ENCODE results near the gene TBK1. TPM values are rescaled to one million over a fixed set of nuclear protein-coding genes. Genes with fewer than 3 reads are reported as not detected.

The TBK1 gene
- total and polyA plus RNA-seq, 2 of the 4 experiments (the other 2 are of a cell fraction), result 9.9 to 11.6 TPM

- no peak overlapping the region for H3K4me2 ChIP-seq (ENCODE audit: low read depth, low read length)
- H4K91ac ChIP-seq (ENCODE audit: insufficient read depth, low read depth, low read length), result no peak overlapping the region
- peaks cover 28 to 42% of the 10 kb centered on the region in 2 experiments for H3K79me1 ChIP-seq (ENCODE audit: low read depth in 1 of 2, low read length in 2 of 2)
- 100% methylated on average over 1 of the region's 2 CpGs; no CpG with 5 or more reads in 1 of the 2 experiments for WGBS, 2 experiments (ENCODE audit: extremely low coverage in 2 of 2, insufficient read length in 1 of 2)
- H2AK9ac ChIP-seq (replicated peaks; ENCODE audit: low read depth, low read length, poor library complexity), result no peak overlapping the region
- dilution Hi-C loops (cut with HindIII; ENCODE audit: low sequenced_read_pairs, unreplicated experiment), result no loop called here
- no peak overlapping the region for H4K5ac ChIP-seq (ENCODE audit: low read depth, low read length)
- H3K56ac ChIP-seq (ENCODE audit: extremely low read depth, insufficient read depth, low read length), result no peak overlapping the region
- H3K36me3 ChIP-seq (ENCODE audit: control insufficient read depth, insufficient read depth, low read length), result peaks cover 38% of the 10 kb centered on the region
- no peak overlapping the region for H4K8ac ChIP-seq (ENCODE audit: low read depth in 2 of 2, low read length in 2 of 2)
- H4K20me1 ChIP-seq (ENCODE audit: insufficient read depth, low read length), result 0 out of 2 replicates have a peak, but pooled peaks cover 3% of the 10 kb centered on the region
- in situ Hi-C loops (cut with MboI; ENCODE audit: low sequenced_read_pairs), result no loop called here
- H3K27ac ChIP-seq (ENCODE audit: insufficient read depth, low read length), result no peak overlapping the region
- H2BK120ac ChIP-seq (ENCODE audit: low read depth, low read length), result no peak overlapping the region
- no peak overlapping the region for H3K23ac ChIP-seq (ENCODE audit: low read depth, low read length)
- no peak overlapping the region for H2BK20ac ChIP-seq (ENCODE audit: low read depth, low read length)
- no peak overlapping the region for H3K4me3 ChIP-seq (ENCODE audit: insufficient read depth, low read depth, low read length)
- H2BK5ac ChIP-seq (ENCODE audit: low read depth, low read length, poor library complexity, severe bottlenecking), result no peak overlapping the region
- ATAC-seq (ENCODE audit: low read depth) (no peak), DNase-seq (no peak)
- no peak overlapping the region for H3K4ac ChIP-seq (ENCODE audit: low read depth, low read length)
- no peak overlapping the region for H3K9ac ChIP-seq (ENCODE audit: low read depth, low read length)
- ChIA-PET CTCF (no interaction called here), POLR2A (ENCODE audit: unreplicated experiment) (no interaction called here)
- H3K9me1 ChIP-seq (ENCODE audit: insufficient read depth, low read length), result peaks cover 14% of the 10 kb centered on the region
- H2BK15ac ChIP-seq (ENCODE audit: low read depth, low read length), result no peak overlapping the region
- no peak overlapping the region for H2AK5ac ChIP-seq (ENCODE audit: low read depth, low read length)
- H3K4me1 ChIP-seq (ENCODE audit: control insufficient read depth, insufficient read depth, low read length), result no peaks in the 10 kb centered on the region
- H2AFZ ChIP-seq (replicated peaks; ENCODE audit: low read length, poor library complexity), result no peak overlapping the region
- H3K18ac ChIP-seq (ENCODE audit: low read depth, low read length), result no peak overlapping the region
- no peaks in the 10 kb centered on the region for H3K27me3 ChIP-seq (ENCODE audit: control insufficient read depth, insufficient read depth, low read length)
- BruUV-seq (replicated peaks), result no TSS peak
- intact Hi-C loops (cut with micrococcal nuclease), result no loop called here
- TF ChIP-seq SMC3 (IDR thresholded peaks at IDR 0.05; ENCODE audit: low read depth, low read length) (no peak), CEBPB (IDR thresholded peaks at IDR 0.05; ENCODE audit: low read depth, low read length) (no peak), USF2 (IDR thresholded peaks at IDR 0.05; ENCODE audit: low read depth, low read length) (no peak), MAFK (IDR thresholded peaks at IDR 0.05; ENCODE audit: low read depth, low read length) (no peak), FOS (IDR thresholded peaks at IDR 0.05; ENCODE audit: low read depth, low read length) (no peak), POLR2A (IDR thresholded peaks at IDR 0.05; ENCODE audit: low read depth, low read length) (no peak), MAZ (IDR thresholded peaks at IDR 0.05; ENCODE audit: borderline replicate concordance, low read depth, low read length) (no peak), CHD1 (IDR thresholded peaks at IDR 0.05; ENCODE audit: low read depth, low read length) (no peak), MXI1 (IDR thresholded peaks at IDR 0.05; ENCODE audit: borderline replicate concordance, low read depth, low read length) (no peak), CTCF (conservative IDR thresholded peaks at IDR 0.05; ENCODE audit: low read depth, low read length) (no peak), RCOR1 (IDR thresholded peaks at IDR 0.05; ENCODE audit: insufficient replicate concordance, low read length) (no peak), BHLHE40 (IDR thresholded peaks at IDR 0.05; ENCODE audit: low read depth, low read length) (no peak), NFE2L2 (IDR thresholded peaks at IDR 0.05; ENCODE audit: low read depth, low read length) (no peak), RAD21 (IDR thresholded peaks at IDR 0.05; ENCODE audit: low read length) (no peak), ELK1 (IDR thresholded peaks at IDR 0.05; ENCODE audit: borderline replicate concordance, low read depth, low read length) (no peak)
- H3K14ac ChIP-seq (replicated peaks; ENCODE audit: low read depth, low read length), result no peak overlapping the region
- H3K9me3 ChIP-seq (ENCODE audit: control insufficient read depth, insufficient read depth, low read length), result peaks cover 3% of the 10 kb centered on the region; the same call in 1 of the 2 replicates
Observed at GRCh38 chr12:64473176-64473575, 21.3 kb downstream of the TBK1 start.

Measured in IMR-90 (cell line).